ENCODE results near the gene FILIP1L. TPM values are rescaled to one million over a fixed set of nuclear protein-coding genes. Genes with fewer than 3 reads are reported as not detected.
A peak's percentile ranks its signal among the peaks of the same experiment; 100 is the strongest.

FILIP1L gene
- total and polyA plus RNA-seq, 2 of the 13 experiments (the other 11 are each of a cell fraction or from before 2014, with no cell fraction given), result 8.1 to 187 TPM

DNA sequence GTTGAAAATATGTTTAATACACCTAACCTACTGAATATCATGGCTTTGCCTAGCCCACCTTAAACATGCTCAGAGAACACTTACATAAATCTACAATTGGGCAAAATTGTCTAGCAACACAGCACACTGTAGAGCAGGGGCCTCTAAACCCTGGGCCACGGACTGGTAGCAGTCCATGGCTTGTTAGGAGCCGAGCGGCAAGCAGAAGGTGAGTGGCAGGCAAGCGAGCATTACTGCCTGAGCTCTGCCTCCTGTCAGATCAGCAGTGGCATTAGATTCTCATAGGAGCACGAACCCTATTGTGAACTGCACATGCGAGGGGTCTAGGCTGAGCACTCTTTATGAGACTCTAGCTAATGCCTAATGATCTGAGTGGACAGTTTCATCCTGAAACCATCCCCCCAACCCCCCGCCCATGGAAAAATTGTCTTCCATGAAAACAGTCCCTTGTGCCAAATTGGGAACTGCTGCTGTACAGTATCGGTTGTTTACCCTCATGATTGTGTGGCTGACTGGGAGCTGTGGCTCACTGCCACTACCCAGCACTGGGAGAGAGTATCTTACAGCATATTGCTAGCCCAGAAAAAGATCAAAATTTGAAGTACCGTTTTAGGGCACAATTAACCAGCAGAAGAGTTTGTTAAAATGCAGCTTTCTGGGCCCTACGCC lies 270.6 kb downstream of the FILIP1L start (continued):
- TF ChIP-seq, protein P1, sequence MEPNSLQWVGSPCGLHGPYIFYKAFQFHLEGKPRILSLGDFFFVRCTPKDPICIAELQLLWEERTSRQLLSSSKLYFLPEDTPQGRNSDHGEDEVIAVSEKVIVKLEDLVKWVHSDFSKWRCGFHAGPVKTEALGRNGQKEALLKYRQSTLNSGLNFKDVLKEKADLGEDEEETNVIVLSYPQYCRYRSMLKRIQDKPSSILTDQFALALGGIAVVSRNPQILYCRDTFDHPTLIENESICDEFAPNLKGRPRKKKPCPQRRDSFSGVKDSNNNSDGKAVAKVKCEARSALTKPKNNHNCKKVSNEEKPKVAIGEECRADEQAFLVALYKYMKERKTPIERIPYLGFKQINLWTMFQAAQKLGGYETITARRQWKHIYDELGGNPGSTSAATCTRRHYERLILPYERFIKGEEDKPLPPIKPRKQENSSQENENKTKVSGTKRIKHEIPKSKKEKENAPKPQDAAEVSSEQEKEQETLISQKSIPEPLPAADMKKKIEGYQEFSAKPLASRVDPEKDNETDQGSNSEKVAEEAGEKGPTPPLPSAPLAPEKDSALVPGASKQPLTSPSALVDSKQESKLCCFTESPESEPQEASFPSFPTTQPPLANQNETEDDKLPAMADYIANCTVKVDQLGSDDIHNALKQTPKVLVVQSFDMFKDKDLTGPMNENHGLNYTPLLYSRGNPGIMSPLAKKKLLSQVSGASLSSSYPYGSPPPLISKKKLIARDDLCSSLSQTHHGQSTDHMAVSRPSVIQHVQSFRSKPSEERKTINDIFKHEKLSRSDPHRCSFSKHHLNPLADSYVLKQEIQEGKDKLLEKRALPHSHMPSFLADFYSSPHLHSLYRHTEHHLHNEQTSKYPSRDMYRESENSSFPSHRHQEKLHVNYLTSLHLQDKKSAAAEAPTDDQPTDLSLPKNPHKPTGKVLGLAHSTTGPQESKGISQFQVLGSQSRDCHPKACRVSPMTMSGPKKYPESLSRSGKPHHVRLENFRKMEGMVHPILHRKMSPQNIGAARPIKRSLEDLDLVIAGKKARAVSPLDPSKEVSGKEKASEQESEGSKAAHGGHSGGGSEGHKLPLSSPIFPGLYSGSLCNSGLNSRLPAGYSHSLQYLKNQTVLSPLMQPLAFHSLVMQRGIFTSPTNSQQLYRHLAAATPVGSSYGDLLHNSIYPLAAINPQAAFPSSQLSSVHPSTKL (CRISPR knock-in tag; IDR thresholded peaks at IDR 0.05), result 0 out of 2 replicates have a peak, but pooled peaks have one; percentile 3
- no peak for TF ChIP-seq SOX6 (IDR thresholded peaks at IDR 0.05)
- TF ChIP-seq SOX6 (CRISPR knock-in tag; IDR thresholded peaks at IDR 0.05), result 0 out of 2 replicates have a peak, but pooled peaks have one; percentile 27
- TF ChIP-seq THYN1 (CRISPR knock-in tag; IDR thresholded peaks at IDR 0.05; ENCODE audit: borderline replicate concordance, low read depth), result no peak
- TF ChIP-seq, protein P2, sequence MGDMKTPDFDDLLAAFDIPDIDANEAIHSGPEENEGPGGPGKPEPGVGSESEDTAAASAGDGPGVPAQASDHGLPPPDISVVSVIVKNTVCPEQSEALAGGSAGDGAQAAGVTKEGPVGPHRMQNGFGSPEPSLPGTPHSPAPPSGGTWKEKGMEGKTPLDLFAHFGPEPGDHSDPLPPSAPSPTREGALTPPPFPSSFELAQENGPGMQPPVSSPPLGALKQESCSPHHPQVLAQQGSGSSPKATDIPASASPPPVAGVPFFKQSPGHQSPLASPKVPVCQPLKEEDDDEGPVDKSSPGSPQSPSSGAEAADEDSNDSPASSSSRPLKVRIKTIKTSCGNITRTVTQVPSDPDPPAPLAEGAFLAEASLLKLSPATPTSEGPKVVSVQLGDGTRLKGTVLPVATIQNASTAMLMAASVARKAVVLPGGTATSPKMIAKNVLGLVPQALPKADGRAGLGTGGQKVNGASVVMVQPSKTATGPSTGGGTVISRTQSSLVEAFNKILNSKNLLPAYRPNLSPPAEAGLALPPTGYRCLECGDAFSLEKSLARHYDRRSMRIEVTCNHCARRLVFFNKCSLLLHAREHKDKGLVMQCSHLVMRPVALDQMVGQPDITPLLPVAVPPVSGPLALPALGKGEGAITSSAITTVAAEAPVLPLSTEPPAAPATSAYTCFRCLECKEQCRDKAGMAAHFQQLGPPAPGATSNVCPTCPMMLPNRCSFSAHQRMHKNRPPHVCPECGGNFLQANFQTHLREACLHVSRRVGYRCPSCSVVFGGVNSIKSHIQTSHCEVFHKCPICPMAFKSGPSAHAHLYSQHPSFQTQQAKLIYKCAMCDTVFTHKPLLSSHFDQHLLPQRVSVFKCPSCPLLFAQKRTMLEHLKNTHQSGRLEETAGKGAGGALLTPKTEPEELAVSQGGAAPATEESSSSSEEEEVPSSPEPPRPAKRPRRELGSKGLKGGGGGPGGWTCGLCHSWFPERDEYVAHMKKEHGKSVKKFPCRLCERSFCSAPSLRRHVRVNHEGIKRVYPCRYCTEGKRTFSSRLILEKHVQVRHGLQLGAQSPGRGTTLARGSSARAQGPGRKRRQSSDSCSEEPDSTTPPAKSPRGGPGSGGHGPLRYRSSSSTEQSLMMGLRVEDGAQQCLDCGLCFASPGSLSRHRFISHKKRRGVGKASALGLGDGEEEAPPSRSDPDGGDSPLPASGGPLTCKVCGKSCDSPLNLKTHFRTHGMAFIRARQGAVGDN (CRISPR knock-in tag; IDR thresholded peaks at IDR 0.05), result peak; percentile 50

Data from HepG2 (cell line).